GM12878 (cell line): ENCODE results near the gene ZNF768. TPM values are rescaled to one million over a fixed set of nuclear protein-coding genes. Genes with fewer than 3 reads are reported as not detected.

Experiments used
- ATAC-seq: fragments of 200-7000 bp; cut with Tn5 transposase; 3 replicates; pipeline ENCODE4 v1.9.1; 2020; ENCODE audit warnings: mild to moderate bottlenecking, moderate library complexity
- BruUV-seq: library from RNA; stranded (reverse); fragments of 400-500 nt; replicated peaks from 2 replicates; lab custom pipeline; 2021; lab: Mats Ljungman, UMichigan
- CTCF ChIA-PET: fragments of 300-600 bp; sonication (Branson Sonifier 250); formaldehyde crosslinking; extraction: SDS; loops from one replicate; lab custom pipeline; 2021; ENCODE audit warnings: inconsistent platforms; lab: Yijun Ruan, JAX
- POLR2A ChIA-PET: fragments of 350-600 bp; formaldehyde crosslinking; extraction: SDS; loops from one replicate; lab custom pipeline; 2021; ENCODE audit warnings: inconsistent platforms; lab: Charles Lee
- RAD21 ChIA-PET: fragments of 300-600 bp; sonication (Branson Sonifier 250); formaldehyde crosslinking; loops from one replicate; lab custom pipeline; 2023; ENCODE audit warnings: antibody characterized with exemption; ENCODE audit not compliant: unreplicated experiment; lab: Charles Lee
- SMC1A ChIA-PET: fragments of 300-600 bp; sonication (Branson Sonifier 250); formaldehyde crosslinking; loops from one replicate; lab custom pipeline; 2023; ENCODE audit not compliant: unreplicated experiment, uncharacterized antibody; lab: Charles Lee
- DNase-seq: peaks from one replicate; pipeline ENCODE4 v3.0.0-alpha.2; 2011; ENCODE audit warnings: low read depth, low spot score
- FAIRE-seq: peaks from 3 replicates; lab custom pipeline; 2011; peaks lifted over from hg19 to GRCh38; lab: Jason Lieb, UNC
- H2AFZ ChIP-seq: 2 replicates; pipeline ENCODE4 v1.6.0; 2011; ENCODE audit warnings: low read depth, low read length, control low read depth; ENCODE audit not compliant: control insufficient read depth
- H3K27ac ChIP-seq: 2 replicates; pipeline ENCODE4 v1.5.1; 2011; ENCODE audit warnings: control low read depth; ENCODE audit not compliant: control insufficient read depth, insufficient read depth
- H3K27me3 ChIP-seq, 2 experiments: replicated peaks in 1 of 2; 2 replicates each; pipeline versions ENCODE4 v1.6.0 to v1.6.1; 2011; ENCODE audit warnings: low read length in 1 of 2; ENCODE audit not compliant: control insufficient read depth in 2 of 2, insufficient read depth in 2 of 2
- H3K36me3 ChIP-seq, 2 experiments: 2 replicates each; pipeline ENCODE4 v1.5.1; 2011; ENCODE audit warnings: low read length in 1 of 2; ENCODE audit not compliant: control insufficient read depth in 2 of 2, insufficient read depth in 2 of 2
- H3K4me1 ChIP-seq: 2 replicates; pipeline ENCODE4 v1.6.1; 2011; ENCODE audit warnings: mild to moderate bottlenecking, low read length, moderate library complexity, mixed read lengths; ENCODE audit not compliant: control insufficient read depth, insufficient read depth
- H3K4me2 ChIP-seq: 2 replicates; pipeline ENCODE4 v1.6.0; 2011; ENCODE audit warnings: control low read depth; ENCODE audit not compliant: control insufficient read depth, insufficient read depth
- H3K4me3 ChIP-seq: fragments of 200-600 bp; sonication (generic); 2 replicates; pipeline ENCODE4 v1.5.1; 2016
- H3K79me2 ChIP-seq: 2 replicates; pipeline ENCODE4 v1.6.0; 2011; ENCODE audit warnings: low read length; ENCODE audit not compliant: control insufficient read depth, insufficient read depth
- H3K9ac ChIP-seq: 2 replicates; pipeline ENCODE4 v1.8.0; 2011; ENCODE audit warnings: low read length, control low read depth, mixed read lengths; ENCODE audit not compliant: control insufficient read depth, insufficient read depth
- H3K9me3 ChIP-seq: replicated peaks from 3 replicates; pipeline ENCODE4 v1.5.1; 2011; ENCODE audit warnings: mild to moderate bottlenecking, low read length; ENCODE audit not compliant: control insufficient read depth, insufficient read depth
- H4K20me1 ChIP-seq: 2 replicates; pipeline ENCODE4 v1.6.0; 2011; ENCODE audit not compliant: control insufficient read depth, insufficient read depth
- EED ChIP-seq: sonication (generic); IDR thresholded peaks from 2 replicates; pipeline ENCODE4 v1.6.1; 2016; ENCODE audit warnings: antibody characterized with exemption, low read depth
- SMC3 ChIP-seq: IDR thresholded peaks from 2 replicates; pipeline ENCODE4 v1.6.1; 2011; ENCODE audit warnings: low read length, improper control_type of control experiment, borderline replicate concordance
- TCF12 ChIP-seq: IDR thresholded peaks from 2 replicates; pipeline ENCODE4 v1.6.1; 2011; ENCODE audit warnings: low read depth, mild to moderate bottlenecking, low read length
- WRNIP1 ChIP-seq: IDR thresholded peaks from 2 replicates; pipeline ENCODE4 v1.6.1; 2011; ENCODE audit warnings: low read depth, low read length, improper control_type of control experiment, borderline replicate concordance
- YY1 ChIP-seq: IDR thresholded peaks from 2 replicates; pipeline ENCODE4 v1.6.1; 2011; ENCODE audit warnings: low read depth, mild to moderate bottlenecking, low read length
- WGBS: methylation state at CpG from one replicate; pipeline ENCODE4 v1.1.6; 2016; ENCODE audit warnings: low lambda C conversion rate; ENCODE audit not compliant: insufficient replicate concordance, insufficient coverage; ENCODE audit errors: missing lambda C conversion rate; 5-methylcytosine and 5-hydroxymethylcytosine counted together
- in situ Hi-C: fragments of 300-500 bp; cut with MboI; formaldehyde crosslinking; loops from 9 replicates; pipeline ENCODE4 v1.14.3; 2018; ENCODE audit warnings: mixed read lengths
- intact Hi-C: fragments of 100-400 bp; cut with micrococcal nuclease; formaldehyde crosslinking; loops from one replicate; pipeline ENCODE4 v1.14.2; 2022; ENCODE audit not compliant: unreplicated experiment
- polyA plus RNA-seq, 11 experiments: library from polyadenylated mRNA; depleted of rRNA in 4 of 11; unstranded in 6 of 11; stranded (reverse) in 5 of 11; fragments of >200 nt; fragmentation: Nextera tagmentation in 4 of 11; fragmentation: Illumina TruSeq in 1 of 11; extraction: Ambion mirVana in 4 of 11; extraction: Trizol in 1 of 11; gene quantifications; 1 replicate in 1 of 11; 2 replicates in 10 of 11; pipeline versions ENCODE4 v1.2.1 to v1.2.3, GENCODE V29; 2011 to 2016; ENCODE audit warnings: inconsistent platforms in 2 of 11, missing spikeins in 2 of 11, low read depth in 1 of 11
- total RNA-seq, 4 experiments: library from RNA; depleted of rRNA in 3 of 4; stranded (reverse); fragments of >200 nt in 3 of 4; fragmentation: Illumina TruSeq in 1 of 4; extraction: Trizol in 1 of 4; gene quantifications; 2 replicates each; pipeline versions ENCODE4 v1.2.1 to v1.2.3, GENCODE V29; 2013 to 2021
- TF ChIP-seq, protein P1 (sequence below): fragments of 450-650 bp; IDR thresholded peaks from 2 replicates; pipeline ENCODE4 v1.6.1; 2016; ENCODE audit warnings: mild to moderate bottlenecking

Gene ZNF768
- total and polyA plus RNA-seq, 10 of the 15 experiments (the other 5 are each of a cell fraction or from before 2014, with no cell fraction given), result 0.05 to 23.1 (median 9.1) TPM

DNA sequence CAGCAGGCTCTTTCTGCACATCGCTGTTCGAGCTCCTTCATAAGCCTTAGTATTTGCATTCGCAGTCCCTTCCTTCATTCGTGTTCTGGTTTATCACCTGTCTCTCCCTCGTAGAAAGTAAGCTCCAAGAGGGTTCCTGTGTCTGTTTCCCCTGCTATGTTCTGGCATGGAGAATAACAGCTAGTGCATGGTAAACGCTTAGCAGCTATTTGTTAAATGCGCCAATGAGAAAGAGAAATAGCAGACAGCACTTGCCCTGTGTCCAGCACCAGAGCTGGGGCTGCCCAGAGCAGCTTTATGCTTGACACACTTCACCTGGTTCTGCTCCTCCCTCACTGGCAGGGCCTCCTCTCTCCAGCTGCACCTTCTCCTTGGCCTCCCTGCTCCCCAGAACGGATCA is 39.6 kb upstream of the ZNF768 start (continued):
- TF ChIP-seq WRNIP1, result no peak

GRCh38 chr16:30565526-30565925 is 39.2 kb upstream of the ZNF768 start:
- BruUV-seq, result no TSS peak

GRCh38 chr16:30562021-30562420 is 35.7 kb upstream of the ZNF768 start:
- intact Hi-C loops (no loop called here), in situ Hi-C loops (no loop called here)
- no peaks in the 10 kb centered on the region; a peak in 1 of 4 replicates for H3K36me3 ChIP-seq
- ChIA-PET SMC1A (interaction anchor here (0.7 to 1.0 kb wide), 3 partner anchors 26 to 34 kb away, joined by 3 to 4 read pairs (median 4); no protein-coding TSS in a partner anchor), POLR2A (interaction anchor here (0.7 to 5.9 kb wide), 7 partner anchors 9 to 132 kb away, joined by 3 to 109 read pairs (median 7); partner anchors contain the start of genes DCTPP1, ZNF688, ZNF689 and ZNF747), CTCF (interaction anchor here (0.9 to 3.1 kb wide), 7 partner anchors 9 to 152 kb away, joined by 3 to 12 read pairs (median 5); partner anchors contain the start of genes DCTPP1, ZNF688, ZNF689 and ZNF747), RAD21 (interaction anchor here (0.9 to 2.3 kb wide), 5 partner anchors 10 to 152 kb away, joined by 3 to 10 read pairs (median 3); partner anchors contain the start of gene ZNF747)
- FAIRE-seq (no peak), DNase-seq (no peak), ATAC-seq (no peak)
- BruUV-seq, result no TSS peak
- H3K4me1 ChIP-seq, result peaks cover 1% of the 10 kb centered on the region
- TF ChIP-seq YY1 (0 out of 2 replicates have a peak, but pooled peaks have one; percentile 17), TCF12 (no peak)
- TF ChIP-seq, protein P1, sequence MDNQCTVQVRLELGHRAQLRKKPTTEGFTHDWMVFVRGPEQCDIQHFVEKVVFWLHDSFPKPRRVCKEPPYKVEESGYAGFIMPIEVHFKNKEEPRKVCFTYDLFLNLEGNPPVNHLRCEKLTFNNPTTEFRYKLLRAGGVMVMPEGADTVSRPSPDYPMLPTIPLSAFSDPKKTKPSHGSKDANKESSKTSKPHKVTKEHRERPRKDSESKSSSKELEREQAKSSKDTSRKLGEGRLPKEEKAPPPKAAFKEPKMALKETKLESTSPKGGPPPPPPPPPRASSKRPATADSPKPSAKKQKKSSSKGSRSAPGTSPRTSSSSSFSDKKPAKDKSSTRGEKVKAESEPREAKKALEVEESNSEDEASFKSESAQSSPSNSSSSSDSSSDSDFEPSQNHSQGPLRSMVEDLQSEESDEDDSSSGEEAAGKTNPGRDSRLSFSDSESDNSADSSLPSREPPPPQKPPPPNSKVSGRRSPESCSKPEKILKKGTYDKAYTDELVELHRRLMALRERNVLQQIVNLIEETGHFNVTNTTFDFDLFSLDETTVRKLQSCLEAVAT, result peak; percentile 64; the same call in 1 of the 2 replicates
- peak overlapping the region; percentile 74 for H3K9ac ChIP-seq
- WGBS, result 93% methylated on average over 12 of the region's 14 CpGs
- H3K27ac ChIP-seq, result peak overlapping the region; percentile 78
- H2AFZ ChIP-seq, result peak overlapping the region; percentile 94
- no peaks in the 10 kb centered on the region for H3K27me3 ChIP-seq
- no peaks in the 10 kb centered on the region for H3K9me3 ChIP-seq
- peak overlapping the region; percentile 64; the same call in 1 of the 2 replicates for H3K4me2 ChIP-seq
- H3K4me3 ChIP-seq, result peak overlapping the region; percentile 66; the same call in 1 of the 2 replicates
- H3K79me2 ChIP-seq, result peaks cover 9% of the 10 kb centered on the region
- H4K20me1 ChIP-seq, result no peaks in the 10 kb centered on the region

More at GRCh38 chr16:30565526-30565925, 39.2 kb upstream of the ZNF768 start:
- WGBS, result 69% methylated on average over 5 of the region's 7 CpGs
- Histone ChIP-seq H4K20me1 (no peaks in the 10 kb centered on the region), H3K9ac (no peak overlapping the region), H3K4me1 (peaks cover 27% of the 10 kb centered on the region), H3K27ac (no peak overlapping the region), H3K79me2 (peaks cover 2% of the 10 kb centered on the region), H3K4me2 (no peak overlapping the region), H3K4me3 (no peak overlapping the region), H3K9me3 (no peaks in the 10 kb centered on the region), H3K36me3 (no peaks in the 10 kb centered on the region; a peak in 2 of 4 replicates), H3K27me3 (no peaks in the 10 kb centered on the region), H2AFZ (no peak overlapping the region)
- SMC1A ChIA-PET, result interaction anchor here (1.0 to 1.4 kb wide), 3 partner anchors 11 to 422 kb away, joined by 3 to 4 read pairs (median 3); no protein-coding TSS in a partner anchor
- DNase-seq, result no peak
- POLR2A ChIA-PET, result interaction anchor here (0.7 to 1.6 kb wide), 6 partner anchors 8 to 114 kb away, joined by 3 to 4 read pairs (median 3); partner anchors contain the start of gene ZNF689
- CTCF ChIA-PET, result interaction anchor here (0.8 to 2.6 kb wide), 6 partner anchors 21 to 136 kb away, joined by 3 to 8 read pairs (median 4); partner anchors contain the start of gene DCTPP1
- no peak for FAIRE-seq
- in situ Hi-C loops, result no loop called here
- TF ChIP-seq EED (no peak), SMC3 (no peak)
- RAD21 ChIA-PET, result interaction anchor here (1.2 to 4.4 kb wide), 3 partner anchors 8 to 135 kb away, joined by 3 to 22 read pairs (median 17); partner anchors contain the start of genes DCTPP1 and ZNF747
- intact Hi-C loops, result no loop called here
- ATAC-seq, result no peak
